PC-3 (cell line): ENCODE data around the gene MRPL9. TPM values are rescaled to one million over a fixed set of nuclear protein-coding genes. Genes with fewer than 3 reads are reported as not detected.
"Not testable (repeated sequence)": the region's sequence is repeated elsewhere in the genome, so short reads cannot be mapped to it uniquely, and the experiment has no call there.

Experiments
- ATAC-seq: fragments of 200-7000 bp; cut with Tn5 transposase; 2 replicates; pipeline ENCODE4 v1.9.1; 2020; ENCODE audit warnings: mild to moderate bottlenecking, moderate library complexity
- BruUV-seq: library from RNA; stranded (reverse); fragments of 400-500 nt; replicated peaks from 2 replicates; lab custom pipeline; 2021; lab: Mats Ljungman, UMichigan
- CTCF ChIA-PET: fragments of 300-600 bp; sonication (Branson Sonifier 250); formaldehyde crosslinking; loops from one replicate; lab custom pipeline; 2022; ENCODE audit warnings: antibody characterized with exemption; lab: Charles Lee
- POLR2A ChIA-PET: fragments of 300-600 bp; sonication (Branson Sonifier 250); formaldehyde crosslinking; loops from one replicate; lab custom pipeline; 2022; ENCODE audit warnings: antibody characterized with exemption; ENCODE audit not compliant: unreplicated experiment; lab: Charles Lee
- DNase-seq: peaks from one replicate; pipeline ENCODE4 v3.0.0-alpha.2; 2015
- H2AFZ ChIP-seq: fragments of 300-600 bp; sonication (generic); 2 replicates; pipeline ENCODE4 v1.6.0; 2016; ENCODE audit warnings: antibody characterized with exemption, low read length
- H3F3A ChIP-seq: fragments of 300-600 bp; sonication (generic); one replicate; pipeline ENCODE4 v1.6.0; 2017; ENCODE audit warnings: antibody characterized with exemption, low read length, control low read depth, mild to moderate bottlenecking; ENCODE audit not compliant: unreplicated experiment
- H3K27ac ChIP-seq: fragments of 300-600 bp; sonication (generic); 2 replicates; pipeline ENCODE4 v1.5.1; 2016; ENCODE audit warnings: mild to moderate bottlenecking, low read length
- H3K27me3 ChIP-seq: fragments of 300-600 bp; sonication (generic); 2 replicates; pipeline ENCODE4 v1.6.1; 2016; ENCODE audit warnings: low read length, mixed read lengths
- H3K36me3 ChIP-seq: fragments of 300-600 bp; sonication (generic); 2 replicates; pipeline ENCODE4 v1.6.1; 2016; ENCODE audit warnings: low read depth, mixed run types, low read length, mixed read lengths
- H3K4me1 ChIP-seq: fragments of 300-600 bp; sonication (generic); 2 replicates; pipeline ENCODE4 v1.5.1; 2016; ENCODE audit warnings: low read length; ENCODE audit not compliant: insufficient read depth
- H3K4me2 ChIP-seq: fragments of 300-600 bp; sonication (generic); 2 replicates; pipeline ENCODE4 v1.6.0; 2016; ENCODE audit warnings: low read length
- H3K4me3 ChIP-seq: fragments of 300-600 bp; sonication (generic); 2 replicates; pipeline ENCODE4 v1.5.1; 2016; ENCODE audit warnings: mild to moderate bottlenecking, low read length, mixed read lengths
- H3K79me2 ChIP-seq: fragments of 300-600 bp; sonication (generic); 2 replicates; pipeline ENCODE4 v1.6.1; 2017; ENCODE audit warnings: low read length, mixed read lengths
- H3K9ac ChIP-seq: fragments of 300-600 bp; sonication (generic); 2 replicates; pipeline ENCODE4 v1.6.0; 2016; ENCODE audit warnings: mild to moderate bottlenecking, low read length
- H3K9me2 ChIP-seq: fragments of 300-600 bp; sonication (generic); replicated peaks from 2 replicates; pipeline ENCODE4 v1.6.1; 2016; ENCODE audit warnings: mixed run types, low read length, mixed read lengths
- H3K9me3 ChIP-seq: fragments of 300-600 bp; sonication (generic); 2 replicates; pipeline ENCODE4 v1.6.1; 2016; ENCODE audit warnings: low read length, mixed read lengths
- H4K20me1 ChIP-seq: fragments of 300-600 bp; sonication (generic); 2 replicates; pipeline ENCODE4 v1.6.1; 2016; ENCODE audit warnings: low read length, mixed read lengths
- CTCF ChIP-seq: fragments of 300-600 bp; sonication (generic); conservative IDR thresholded peaks from 2 replicates; pipeline ENCODE4 v1.5.1; 2017; ENCODE audit warnings: antibody characterized with exemption, low read depth, mild to moderate bottlenecking, low read length
- EZH2 ChIP-seq: fragments of 300-600 bp; sonication (generic); IDR thresholded peaks from one replicate; pipeline ENCODE4 v1.6.1; 2017; ENCODE audit warnings: antibody characterized with exemption, mild to moderate bottlenecking, low read length; ENCODE audit not compliant: unreplicated experiment
- EZH2phosphoT487 ChIP-seq: fragments of 300-600 bp; sonication (generic); IDR thresholded peaks from 2 replicates; pipeline ENCODE4 v1.6.1; 2018; ENCODE audit warnings: mild to moderate bottlenecking, antibody characterized with exemption, low read length, borderline replicate concordance
- intact Hi-C: fragments of 100-400 bp; cut with micrococcal nuclease; formaldehyde crosslinking; loops from 2 replicates; pipeline ENCODE4 v1.9.0; 2023
- total RNA-seq: library from RNA; depleted of rRNA; stranded (reverse); fragments of >200 nt; gene quantifications from 2 replicates; pipeline ENCODE4 v1.2.3, GENCODE V29; 2014

The MRPL9 gene
- total RNA-seq, 1 experiment from 2014 or later: 229 TPM

GRCh38 chr1:151737026-151737425, 26.3 kb downstream of the MRPL9 start:
- Histone ChIP-seq H3K79me2 (no peaks in the 10 kb centered on the region), H4K20me1 (no peaks in the 10 kb centered on the region), H3K9ac (no peak overlapping the region), H3K4me2 (no peak overlapping the region), H3K27me3 (no peaks in the 10 kb centered on the region), H3K27ac (no peak overlapping the region), H3K9me3 (peaks cover 11% of the 10 kb centered on the region; the same call in 1 of the 2 replicates), H3K36me3 (no peaks in the 10 kb centered on the region), H3K4me1 (peaks cover 12% of the 10 kb centered on the region), H3K9me2 (no peaks in the 10 kb centered on the region), H3K4me3 (no peak overlapping the region), H2AFZ (no peak overlapping the region), H3F3A (no peaks in the 10 kb centered on the region)
- ChIA-PET POLR2A (no interaction called here), CTCF (no interaction called here)
- TF ChIP-seq EZH2 (no peak), CTCF (no peak), EZH2phosphoT487 (no peak)
- no TSS peak for BruUV-seq
- ATAC-seq (no peak), DNase-seq (no peak)
- intact Hi-C loops: no loop called here

GRCh38 chr1:151733995-151734394, 29.3 kb downstream of the MRPL9 start:
- H3K79me2 ChIP-seq, BruUV-seq, H3K36me3 ChIP-seq, POLR2A ChIA-PET, H3F3A ChIP-seq, H3K9ac ChIP-seq, H3K4me3 ChIP-seq, DNase-seq, H3K4me1 ChIP-seq, H2AFZ ChIP-seq, ATAC-seq, H3K27ac ChIP-seq, H4K20me1 ChIP-seq, H3K4me2 ChIP-seq, H3K27me3 ChIP-seq, intact Hi-C loops, H3K9me2 ChIP-seq: not testable (repeated sequence)
- CTCF ChIA-PET: interaction anchor here (1.1 kb wide), 1 partner anchor 197 kb away, joined by 5 read pairs; no protein-coding TSS in a partner anchor
- H3K9me3 ChIP-seq: peaks cover 11% of the 10 kb centered on the region; the same call in 1 of the 2 replicates

- TF ChIP-seq EZH2phosphoT487: no peak
- TF ChIP-seq CTCF: no peak
- no peak for TF ChIP-seq EZH2
- DNase-seq (no peak), ATAC-seq (no peak)
- Histone ChIP-seq H3K27ac (no peak overlapping the region), H3K9ac (no peak overlapping the region), H3K79me2 (no peaks in the 10 kb centered on the region), H3K9me3 (peaks cover 11% of the 10 kb centered on the region; the same call in 1 of the 2 replicates), H3K4me3 (no peak overlapping the region), H3F3A (no peaks in the 10 kb centered on the region), H4K20me1 (no peaks in the 10 kb centered on the region), H3K4me1 (0 out of 2 replicates have a peak, but pooled peaks cover 3% of the 10 kb centered on the region), H3K4me2 (no peak overlapping the region), H2AFZ (no peak overlapping the region), H3K36me3 (no peaks in the 10 kb centered on the region), H3K27me3 (no peaks in the 10 kb centered on the region), H3K9me2 (no peaks in the 10 kb centered on the region)
- no TSS peak for BruUV-seq
- intact Hi-C loops: no loop called here
- ChIA-PET CTCF (interaction anchor here (0.7 kb wide), 1 partner anchor 104 kb away, joined by 6 read pairs; no protein-coding TSS in a partner anchor), POLR2A (no interaction called here)
Measured at GRCh38 chr1:151733126-151733525, 30.2 kb downstream of the MRPL9 start.
